ENCODE data around the gene CLIC5. TPM values are rescaled to one million over a fixed set of nuclear protein-coding genes. Genes with fewer than 3 reads are reported as not detected.
A peak's percentile ranks its signal among the peaks of the same experiment; 100 is the strongest.

Gene CLIC5
- total and polyA plus RNA-seq, 2 of the 8 experiments (the other 6 are each of a cell fraction or from before 2014, with no cell fraction given), result 0.12 to 0.15 TPM

DNA sequence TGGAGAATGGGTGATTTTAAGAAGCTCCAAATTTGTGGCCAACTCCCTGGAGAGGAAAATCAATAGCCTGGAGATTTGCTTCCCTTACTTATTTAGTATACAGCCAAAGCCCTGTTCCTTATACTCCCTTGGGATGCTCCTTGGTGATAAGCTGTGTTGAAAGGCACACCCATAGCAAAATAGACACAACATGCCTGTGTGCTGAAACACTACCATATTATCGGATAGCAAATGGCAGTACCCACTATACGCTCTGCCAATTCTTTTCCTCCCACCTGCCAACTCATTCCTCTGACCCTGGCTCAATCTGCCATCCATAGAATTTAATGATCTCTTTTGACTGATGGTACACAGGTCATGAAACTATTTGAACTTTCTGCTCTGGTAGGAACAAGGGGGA, 98.2 kb downstream of the CLIC5 start:
- Histone ChIP-seq H3K56ac (replicated peaks; ENCODE audit: insufficient read length, low read depth, low read length) (no peak overlapping the region), H2BK120ac (replicated peaks; ENCODE audit: low read depth, low read length) (no peak overlapping the region), H3K9me3 (ENCODE audit: insufficient read depth in 2 of 2, low read depth in 1 of 2, low read length in 1 of 2) (no peaks in the 10 kb centered on the region), H2BK15ac (ENCODE audit: low read length) (no peak overlapping the region), H3K14ac (ENCODE audit: insufficient read length) (no peak overlapping the region), H3K4ac (replicated peaks; ENCODE audit: insufficient read length, low read depth, low read length) (no peak overlapping the region), H2BK20ac (ENCODE audit: low read length) (no peak overlapping the region), H2BK5ac (ENCODE audit: low read depth, low read length) (no peak overlapping the region), H3K27ac (ENCODE audit: low read depth, low read length) (no peak overlapping the region), H3K36me3 (ENCODE audit: control insufficient read depth in 2 of 4, insufficient read depth in 4 of 4, low read length in 3 of 4) (no peaks in the 10 kb centered on the region), H4K8ac (ENCODE audit: extremely low read depth, insufficient read depth, low read length) (no peak overlapping the region), H3K4me3 (ENCODE audit: extremely low read depth in 1 of 4, insufficient read depth in 2 of 4, low read depth in 3 of 4, low read length in 4 of 4) (no peak overlapping the region), H3K18ac (ENCODE audit: extremely low read depth, low read length) (no peak overlapping the region), H2BK12ac (ENCODE audit: low read depth, low read length) (no peak overlapping the region), H3K23me2 (ENCODE audit: low read depth, low read length) (no peaks in the 10 kb centered on the region), H4K5ac (ENCODE audit: insufficient read length, low read depth, low read length) (no peak overlapping the region), H4K20me1 (replicated peaks in 1 of 2; ENCODE audit: control insufficient read depth in 1 of 2, insufficient read depth in 2 of 2, low read length in 2 of 2) (no peaks in the 10 kb centered on the region), H2AFZ (ENCODE audit: low read length) (no peak overlapping the region), H3K4me1 (replicated peaks in 1 of 4; ENCODE audit: control insufficient read depth in 3 of 4, insufficient read depth in 4 of 4, low read length in 3 of 4) (peaks cover 0 to 7% (median 0%) of the 10 kb centered on the region in 4 experiments; a peak in 1 of 7 replicates), H3K27me3 (replicated peaks in 1 of 4; ENCODE audit: control insufficient read depth in 3 of 4, extremely low read depth in 1 of 4, insufficient read depth in 3 of 4, low read length in 3 of 4) (no peaks in the 10 kb centered on the region; a peak in 3 of 7 replicates), H3K79me1 (ENCODE audit: low read depth, low read length) (no peaks in the 10 kb centered on the region), H3K79me2 (ENCODE audit: control insufficient read depth in 1 of 2, insufficient read depth in 2 of 2, low read length in 2 of 2) (no peaks in the 10 kb centered on the region), H3K9ac (replicated peaks in 1 of 4; ENCODE audit: extremely low read depth in 1 of 4, low read depth in 3 of 4, low read length in 3 of 4) (no peak overlapping the region), H2AK5ac (ENCODE audit: low read depth, low read length) (no peak overlapping the region), H3K23ac (ENCODE audit: insufficient read length) (no peak overlapping the region), H4K91ac (replicated peaks; ENCODE audit: insufficient read length, low read length) (no peak overlapping the region), H3K4me2 (ENCODE audit: insufficient read depth in 1 of 2, low read depth in 2 of 2, low read length in 2 of 2) (no peak overlapping the region)
- DNase-seq (ENCODE audit: low read depth in 1 of 2, low spot score in 2 of 2) (peak in 1 of 2 experiments; percentile 14), FAIRE-seq (no peak)
- 97% methylated on average over 2 of the region's 2 CpGs; no CpG with 5 or more reads in 1 of the 2 experiments for WGBS, 2 experiments (ENCODE audit: extremely low coverage in 1 of 2, insufficient coverage in 1 of 2, insufficient read length in 1 of 2, insufficient replicate concordance in 2 of 2, low coverage in 1 of 2, low lambda C conversion rate in 2 of 2, missing lambda C conversion rate in 1 of 2)
- ChIA-PET CTCF (ENCODE audit: partially characterized antibody) (interaction anchor here (0.6 to 2.2 kb wide), 3 partner anchors 8 to 203 kb away, joined by 3 to 10 read pairs (median 3); no protein-coding TSS in a partner anchor), POLR2A (ENCODE audit: partially characterized antibody) (no interaction called here)
- TF ChIP-seq RAD21 (IDR thresholded peaks at IDR 0.05 in 1 of 2, conservative IDR thresholded peaks at IDR 0.05 in 1 of 2; ENCODE audit: low read depth in 2 of 2, low read length in 2 of 2), result no peak
- TF ChIP-seq TCF12 (IDR thresholded peaks at IDR 0.05; ENCODE audit: low read depth, low read length), result no peak
- no peak for TF ChIP-seq NANOG (IDR thresholded peaks at IDR 0.05; ENCODE audit: insufficient read depth, low read depth, low read length, poor library complexity, severe bottlenecking)
- TF ChIP-seq, protein P1, sequence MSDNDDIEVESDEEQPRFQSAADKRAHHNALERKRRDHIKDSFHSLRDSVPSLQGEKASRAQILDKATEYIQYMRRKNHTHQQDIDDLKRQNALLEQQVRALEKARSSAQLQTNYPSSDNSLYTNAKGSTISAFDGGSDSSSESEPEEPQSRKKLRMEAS (IDR thresholded peaks at IDR 0.05), result no peak
- TF ChIP-seq ASH2L (IDR thresholded peaks at IDR 0.05; ENCODE audit: low read length), result no peak
- TF ChIP-seq SP2 (IDR thresholded peaks at IDR 0.05; ENCODE audit: low read length), result no peak
- no peak for TF ChIP-seq SP1 (IDR thresholded peaks at IDR 0.05; ENCODE audit: low read depth, low read length)
- TF ChIP-seq ZNF274 (IDR thresholded peaks at IDR 0.05; ENCODE audit: borderline replicate concordance, extremely low read depth, low read length), result no peak
- no peak for TF ChIP-seq YY1 (IDR thresholded peaks at IDR 0.05; ENCODE audit: low read depth, low read length)
- TF ChIP-seq NRF1 (IDR thresholded peaks at IDR 0.05; ENCODE audit: low read depth, low read length), result no peak
- no peak for TF ChIP-seq TEAD4 (IDR thresholded peaks at IDR 0.05; ENCODE audit: low read depth, low read length)
- no peak for TF ChIP-seq RNF2 (IDR thresholded peaks at IDR 0.05; ENCODE audit: borderline replicate concordance, low read depth, low read length, missing control alignments, poor library complexity, severe bottlenecking)
- TF ChIP-seq BCL11A (IDR thresholded peaks at IDR 0.05; ENCODE audit: low read depth in 2 of 2, low read length in 2 of 2), result no peak

Measured in H1 (cell line).